Activated naive CD8-positive, alpha-beta T cell treated with anti-CD3 and anti-CD28 coated beads, Interleukin-2, amount 50 U/mL, for 24 hours (primary cell): ENCODE data around the gene PLSCR3.
A peak's percentile ranks its signal among the peaks of the same experiment; 100 is the strongest.

Experiments used
- ATAC-seq: fragments of 150-1000 bp; cut with Tn5 transposase; one replicate; pipeline ENCODE4 v1.10.0; 2021
- DNase-seq: peaks from one replicate; pipeline ENCODE4 v3.0.0; 2021
- H3K27ac Mint-ChIP-seq: one replicate; pipeline ENCODE4 v1.8.0; 2021; ENCODE audit warnings: mild to moderate bottlenecking, mixed read lengths
- H3K27me3 Mint-ChIP-seq: one replicate; pipeline ENCODE4 v1.8.0; 2021; ENCODE audit warnings: mixed read lengths
- H3K36me3 Mint-ChIP-seq: one replicate; pipeline ENCODE4 v1.8.0; 2021; ENCODE audit warnings: low read depth, mixed read lengths
- H3K4me1 Mint-ChIP-seq: one replicate; pipeline ENCODE4 v1.8.0; 2021; ENCODE audit warnings: mixed read lengths
- H3K4me3 Mint-ChIP-seq: one replicate; pipeline ENCODE4 v1.8.0; 2021; ENCODE audit warnings: mild to moderate bottlenecking, moderate library complexity, mixed read lengths
- H3K9me3 Mint-ChIP-seq: one replicate; pipeline ENCODE4 v1.8.0; 2021; ENCODE audit warnings: mixed read lengths

The PLSCR3 gene

DNA sequence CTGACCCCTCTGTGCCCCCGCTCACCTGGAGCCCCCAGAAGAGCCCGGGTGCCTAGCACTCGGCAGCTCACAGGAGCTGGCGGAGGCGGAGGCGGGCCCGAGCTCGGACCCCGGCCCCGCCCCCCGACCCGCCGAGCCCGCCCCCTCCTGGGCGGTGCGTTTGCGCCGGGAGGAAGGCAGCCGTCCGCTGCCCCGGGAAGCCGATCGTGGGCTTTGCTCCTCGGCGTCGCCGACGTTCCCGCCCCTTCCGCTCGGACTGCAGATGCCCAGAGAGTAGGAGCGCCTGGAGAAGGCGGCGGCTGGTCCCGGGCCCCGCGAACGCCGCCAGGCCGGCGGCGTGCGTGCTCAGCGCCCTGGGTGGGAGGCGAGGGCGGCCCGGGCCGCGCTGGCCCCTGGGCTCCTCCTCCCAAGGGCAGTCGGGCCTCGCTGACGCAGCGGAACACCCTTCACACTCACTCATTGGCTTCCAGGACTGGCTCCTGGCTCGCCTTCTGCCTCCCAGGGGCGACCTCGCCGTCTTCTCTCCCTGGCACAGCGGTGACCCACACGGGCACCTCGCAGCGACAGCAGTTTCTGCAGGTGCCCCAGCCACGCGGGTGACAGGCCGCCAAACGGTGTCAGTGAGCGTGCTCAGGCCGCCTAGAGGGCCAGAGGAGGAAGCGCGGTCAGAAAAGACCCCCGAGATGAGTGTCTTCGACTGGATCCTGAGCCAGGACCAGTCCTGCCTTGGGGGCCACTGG, at the start of gene PLSCR3:
PLSCR3 (minus strand) TSS at position 74 of the 740 bp plus-strand sequence. CDS start 415 bp downstream, outside the sequence.
- Mint-ChIP-seq H3K4me3 (peak within 1 kb of the TSS; percentile 94), H3K27me3 (no peaks in the 10 kb centered on the region)

GRCh38 chr17:7443499-7444485, 49.5 kb upstream of the PLSCR3 start:
- H3K9me3 Mint-ChIP-seq, result no peaks in the 10 kb centered on the region
- H3K36me3 Mint-ChIP-seq, result peaks cover 3% of the 10 kb centered on the region
- no peak for ATAC-seq
- DNase-seq, result no peak
- H3K27me3 Mint-ChIP-seq, result peaks cover 61% of the 10 kb centered on the region
- no peak overlapping the region for H3K4me3 Mint-ChIP-seq
- H3K4me1 Mint-ChIP-seq, result peaks cover 37% of the 10 kb centered on the region
- H3K27ac Mint-ChIP-seq, result no peak overlapping the region

More for the DNA sequence above, at the start of gene PLSCR3:
- Mint-ChIP-seq H3K9me3 (no peaks in the 10 kb centered on the region), H3K27ac (peak within 1 kb of the TSS; percentile 90), H3K4me1 (peaks cover 20% of the 10 kb centered on the region), H3K36me3 (peaks cover 6% of the 10 kb centered on the region)
- ATAC-seq (peak; percentile 88), DNase-seq (peak; percentile 89)

DNA sequence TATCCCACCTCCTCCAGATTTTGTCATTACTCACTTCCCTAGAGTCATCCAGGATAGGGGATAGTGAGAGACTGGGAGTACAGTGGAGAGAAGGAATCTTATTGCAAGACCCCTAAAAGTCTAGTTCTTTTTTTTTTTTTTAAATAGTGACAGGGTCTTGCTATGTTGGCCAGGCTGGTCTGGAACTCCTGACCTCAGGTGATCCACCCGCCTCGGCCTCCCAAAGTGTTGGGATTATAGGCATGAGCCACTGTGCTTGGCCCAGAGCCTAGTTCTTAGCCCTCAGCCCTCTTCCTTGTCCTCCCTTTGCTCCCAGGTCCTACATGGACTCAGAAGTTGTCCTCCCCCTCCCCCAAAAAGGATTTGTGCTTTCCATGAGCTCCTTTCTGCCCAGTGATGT, 47.8 kb upstream of the PLSCR3 start:
- Mint-ChIP-seq H3K36me3 (peaks cover 4% of the 10 kb centered on the region), H3K27ac (no peak overlapping the region), H3K9me3 (no peaks in the 10 kb centered on the region), H3K4me3 (no peak overlapping the region), H3K4me1 (peaks cover 46% of the 10 kb centered on the region), H3K27me3 (peaks cover 66% of the 10 kb centered on the region)
- DNase-seq, result no peak
- ATAC-seq, result no peak

DNA sequence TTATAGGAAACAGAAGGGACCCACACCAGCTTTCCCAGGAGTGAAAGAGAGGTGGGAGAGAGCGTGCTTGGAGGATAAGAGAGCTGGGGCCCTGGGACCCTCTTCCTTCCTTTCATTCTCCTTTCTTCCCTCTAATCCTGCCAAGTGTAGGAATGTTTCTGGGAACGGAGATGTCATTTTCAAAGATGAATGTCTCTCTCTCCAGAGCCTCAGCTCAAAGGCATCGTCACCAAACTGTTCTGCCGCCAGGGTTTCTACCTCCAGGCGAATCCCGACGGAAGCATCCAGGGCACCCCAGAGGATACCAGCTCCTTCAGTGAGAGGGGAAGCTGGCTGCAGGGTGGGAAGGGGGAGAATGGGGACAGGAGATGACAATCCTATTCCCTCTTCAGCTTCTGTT, 46.9 kb upstream of the PLSCR3 start:
- H3K27me3 Mint-ChIP-seq, result peaks cover 60% of the 10 kb centered on the region
- H3K9me3 Mint-ChIP-seq, result no peaks in the 10 kb centered on the region
- ATAC-seq (no peak), DNase-seq (no peak)
- H3K36me3 Mint-ChIP-seq, result peaks cover 4% of the 10 kb centered on the region
- no peak overlapping the region for H3K27ac Mint-ChIP-seq
- peaks cover 50% of the 10 kb centered on the region for H3K4me1 Mint-ChIP-seq
- no peak overlapping the region for H3K4me3 Mint-ChIP-seq

DNA sequence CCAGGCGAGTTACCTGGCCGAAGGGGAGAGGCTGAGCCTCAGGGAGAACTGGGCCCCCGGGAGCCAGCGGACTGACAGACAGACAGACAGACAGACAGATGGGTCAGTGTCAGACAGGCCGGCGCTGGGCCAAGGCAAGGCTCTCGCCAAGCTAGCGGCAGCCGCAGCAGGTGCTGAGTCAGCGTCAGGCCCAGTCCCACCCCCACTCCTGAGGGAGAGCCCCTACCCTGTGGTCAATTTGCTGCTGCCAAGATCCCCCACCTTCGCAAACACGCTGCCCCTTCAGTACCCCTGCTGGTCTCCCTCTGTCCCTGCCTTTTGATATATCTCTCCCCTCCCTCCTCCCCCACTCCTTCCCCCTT, 46.5 kb upstream of the PLSCR3 start:
- H3K4me3 Mint-ChIP-seq, result peak overlapping the region; percentile 80
- H3K27me3 Mint-ChIP-seq, result peaks cover 58% of the 10 kb centered on the region
- no peaks in the 10 kb centered on the region for H3K9me3 Mint-ChIP-seq
- no peak overlapping the region for H3K27ac Mint-ChIP-seq
- peaks cover 49% of the 10 kb centered on the region for H3K4me1 Mint-ChIP-seq
- H3K36me3 Mint-ChIP-seq, result peaks cover 4% of the 10 kb centered on the region
- ATAC-seq, result no peak
- peak; percentile 55 for DNase-seq

DNA sequence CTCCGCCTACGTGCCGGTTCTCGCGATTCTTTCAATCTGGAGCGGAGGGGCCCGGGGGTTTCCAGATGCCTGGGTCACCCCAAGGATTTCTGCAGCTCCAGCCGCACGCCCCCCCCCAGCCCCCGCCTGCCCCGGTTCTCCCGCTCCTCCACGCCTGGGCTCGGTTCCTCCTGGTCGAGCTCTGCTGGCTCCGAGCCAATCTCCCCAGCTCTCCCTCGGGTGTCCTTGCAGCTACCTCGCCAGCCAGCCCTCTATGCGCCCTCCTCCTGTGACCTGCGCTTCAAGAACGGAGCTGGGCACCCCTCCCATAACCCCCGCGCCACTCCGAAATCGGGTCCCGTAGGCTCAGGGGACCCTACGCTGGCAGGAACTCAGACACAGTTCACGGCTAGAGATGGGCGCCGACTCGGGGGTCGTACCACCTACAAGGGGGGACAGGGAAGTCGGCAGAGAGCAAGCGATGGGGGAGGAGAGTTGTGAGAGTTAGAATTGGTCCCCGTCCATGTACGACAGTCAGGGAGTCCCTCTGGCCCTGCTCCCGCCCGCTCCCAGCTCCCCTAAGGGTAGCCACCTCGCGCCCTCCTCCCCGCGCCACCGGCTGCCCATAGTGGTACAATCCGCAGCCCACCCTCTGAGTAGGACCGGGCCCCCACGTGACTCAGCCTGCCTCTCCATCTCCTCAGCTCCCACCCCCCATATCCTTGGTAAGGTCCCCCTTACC, 45.9 kb upstream of the PLSCR3 start:
- Mint-ChIP-seq H3K4me3 (peak overlapping the region; percentile 80), H3K36me3 (peaks cover 4% of the 10 kb centered on the region), H3K27me3 (peaks cover 53% of the 10 kb centered on the region), H3K9me3 (no peaks in the 10 kb centered on the region), H3K4me1 (peaks cover 47% of the 10 kb centered on the region), H3K27ac (no peak overlapping the region)
- DNase-seq, result peak; percentile 64
- no peak for ATAC-seq

DNA sequence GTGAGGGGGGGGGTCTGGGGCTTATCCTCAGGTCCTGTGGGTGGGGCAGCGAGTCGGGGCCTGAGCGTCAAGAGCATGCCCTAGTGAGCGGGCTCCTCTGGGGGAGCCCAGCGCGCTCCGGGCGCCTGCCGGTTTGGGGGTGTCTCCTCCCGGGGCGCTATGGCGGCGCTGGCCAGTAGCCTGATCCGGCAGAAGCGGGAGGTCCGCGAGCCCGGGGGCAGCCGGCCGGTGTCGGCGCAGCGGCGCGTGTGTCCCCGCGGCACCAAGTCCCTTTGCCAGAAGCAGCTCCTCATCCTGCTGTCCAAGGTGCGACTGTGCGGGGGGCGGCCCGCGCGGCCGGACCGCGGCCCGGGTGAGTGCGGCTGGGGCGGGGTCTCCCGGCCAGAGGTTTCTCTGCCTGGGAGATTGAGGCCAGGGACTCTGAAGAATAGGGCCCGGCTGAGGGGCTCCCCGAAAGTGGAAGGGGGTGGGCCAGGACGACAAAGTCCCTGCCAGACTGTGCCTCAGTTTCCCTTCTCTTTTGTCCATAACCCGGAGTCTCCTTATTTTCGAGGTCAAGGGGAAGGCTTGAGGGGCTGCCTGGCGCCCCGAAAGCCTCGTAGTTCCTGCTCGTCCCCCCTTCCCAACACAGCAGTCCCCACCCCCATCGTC, 45.3 kb upstream of the PLSCR3 start, which contains the start of gene FGF11:
FGF11 (plus strand) TSS at position 51 of the 651 bp plus-strand sequence; CDS start at position 160, 109 bp downstream.
- Mint-ChIP-seq H3K4me3 (peak within 1 kb of the TSS; percentile 80), H3K27ac (no peak within 1 kb of the TSS), H3K36me3 (peaks cover 4% of the 10 kb centered on the region), H3K4me1 (peaks cover 46% of the 10 kb centered on the region), H3K27me3 (peaks cover 51% of the 10 kb centered on the region), H3K9me3 (no peaks in the 10 kb centered on the region)
- DNase-seq (peak; percentile 12), ATAC-seq (no peak)

DNA sequence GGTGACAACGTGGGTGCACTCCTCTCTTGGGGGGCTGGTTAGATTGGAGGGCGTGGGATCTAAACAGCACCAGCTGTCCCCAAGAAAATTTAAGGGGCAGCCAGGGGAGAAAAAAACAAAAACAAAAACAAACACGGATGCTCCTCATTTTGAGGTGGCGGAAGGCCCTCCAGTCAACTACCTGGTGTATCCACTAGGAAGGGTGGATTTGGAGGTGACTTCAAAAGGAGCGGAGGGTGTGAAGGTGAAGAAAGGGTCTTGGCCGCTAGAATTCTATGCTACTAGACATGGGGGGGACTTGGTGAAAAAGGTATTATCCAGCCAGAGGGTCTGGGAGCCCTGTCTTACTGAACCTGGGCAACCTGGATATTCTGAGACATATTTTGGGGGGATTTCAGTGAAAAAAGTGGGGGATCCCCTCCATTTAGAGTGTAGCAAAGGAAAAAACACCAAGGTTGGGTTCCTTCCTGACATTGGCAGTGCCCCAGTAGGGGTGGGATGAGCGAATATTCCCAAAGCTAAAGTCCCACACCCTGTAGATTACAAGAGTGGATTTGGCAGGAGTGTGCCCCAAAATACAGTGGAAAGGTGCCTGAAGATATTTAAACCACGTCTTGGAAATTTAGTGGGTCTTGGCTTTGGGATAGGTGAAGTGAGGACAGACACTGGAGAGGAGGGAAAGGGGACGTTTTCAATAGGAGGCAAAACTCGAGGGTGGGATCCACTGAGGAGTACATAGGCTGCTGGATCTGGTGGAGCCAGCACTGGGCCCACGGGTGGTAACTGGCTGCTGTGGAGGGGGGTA, 44.5 kb upstream of the PLSCR3 start:
- ATAC-seq (no peak), DNase-seq (no peak)
- Mint-ChIP-seq H3K4me3 (peak overlapping the region; percentile 73), H3K36me3 (peaks cover 4% of the 10 kb centered on the region), H3K27me3 (peaks cover 45% of the 10 kb centered on the region), H3K27ac (no peak overlapping the region), H3K4me1 (peaks cover 46% of the 10 kb centered on the region), H3K9me3 (no peaks in the 10 kb centered on the region)

DNA sequence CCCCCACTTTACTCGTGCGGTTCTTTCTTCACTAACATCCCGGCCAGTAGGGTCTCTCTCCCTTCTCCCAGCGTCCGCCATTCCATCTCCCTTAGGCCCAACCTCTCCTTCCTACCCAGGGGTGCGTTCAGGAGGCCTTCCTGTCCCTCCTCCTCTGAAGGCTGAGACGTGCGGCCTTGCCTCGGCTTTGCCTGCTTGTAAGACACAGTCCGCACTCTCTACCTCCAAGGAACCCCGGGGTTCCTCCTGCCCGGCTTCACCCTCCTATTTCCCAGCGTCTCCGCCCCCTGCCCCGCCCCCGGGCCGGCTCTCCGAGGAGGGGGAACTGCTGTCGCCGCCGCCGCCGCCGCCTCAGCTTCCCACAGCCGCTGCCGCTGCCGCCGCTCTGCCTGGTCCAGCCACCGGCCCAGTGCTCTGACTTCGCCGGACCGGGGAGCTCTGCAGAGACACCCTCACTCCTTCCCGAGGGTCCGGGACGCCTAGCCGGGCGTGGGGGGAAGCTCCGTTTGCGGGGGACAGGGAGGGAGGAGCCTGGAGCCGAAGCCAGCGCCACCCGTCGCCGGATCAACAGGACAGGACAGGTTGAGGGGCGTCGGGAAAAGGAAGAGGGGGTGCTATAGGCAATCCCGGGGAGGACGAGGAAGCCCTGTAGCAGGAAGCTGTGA, 43.8 kb upstream of the PLSCR3 start:
- no peak for ATAC-seq

GRCh38 chr17:7437369-7437863, 43.1 kb upstream of the PLSCR3 start:
- Mint-ChIP-seq H3K27me3 (peaks cover 34% of the 10 kb centered on the region), H3K4me3 (peak overlapping the region; percentile 91), H3K4me1 (peaks cover 46% of the 10 kb centered on the region), H3K36me3 (peaks cover 4% of the 10 kb centered on the region), H3K9me3 (no peaks in the 10 kb centered on the region), H3K27ac (no peak overlapping the region)
- no peak for DNase-seq
- ATAC-seq, result no peak

More for the DNA sequence above, 43.8 kb upstream of the PLSCR3 start:
- H3K9me3 Mint-ChIP-seq, result no peaks in the 10 kb centered on the region
- H3K36me3 Mint-ChIP-seq, result peaks cover 4% of the 10 kb centered on the region
- peak overlapping the region; percentile 73 for H3K4me3 Mint-ChIP-seq
- peaks cover 46% of the 10 kb centered on the region for H3K4me1 Mint-ChIP-seq
- H3K27me3 Mint-ChIP-seq, result peaks cover 39% of the 10 kb centered on the region
- DNase-seq, result peak; percentile 79
- no peak overlapping the region for H3K27ac Mint-ChIP-seq

DNA sequence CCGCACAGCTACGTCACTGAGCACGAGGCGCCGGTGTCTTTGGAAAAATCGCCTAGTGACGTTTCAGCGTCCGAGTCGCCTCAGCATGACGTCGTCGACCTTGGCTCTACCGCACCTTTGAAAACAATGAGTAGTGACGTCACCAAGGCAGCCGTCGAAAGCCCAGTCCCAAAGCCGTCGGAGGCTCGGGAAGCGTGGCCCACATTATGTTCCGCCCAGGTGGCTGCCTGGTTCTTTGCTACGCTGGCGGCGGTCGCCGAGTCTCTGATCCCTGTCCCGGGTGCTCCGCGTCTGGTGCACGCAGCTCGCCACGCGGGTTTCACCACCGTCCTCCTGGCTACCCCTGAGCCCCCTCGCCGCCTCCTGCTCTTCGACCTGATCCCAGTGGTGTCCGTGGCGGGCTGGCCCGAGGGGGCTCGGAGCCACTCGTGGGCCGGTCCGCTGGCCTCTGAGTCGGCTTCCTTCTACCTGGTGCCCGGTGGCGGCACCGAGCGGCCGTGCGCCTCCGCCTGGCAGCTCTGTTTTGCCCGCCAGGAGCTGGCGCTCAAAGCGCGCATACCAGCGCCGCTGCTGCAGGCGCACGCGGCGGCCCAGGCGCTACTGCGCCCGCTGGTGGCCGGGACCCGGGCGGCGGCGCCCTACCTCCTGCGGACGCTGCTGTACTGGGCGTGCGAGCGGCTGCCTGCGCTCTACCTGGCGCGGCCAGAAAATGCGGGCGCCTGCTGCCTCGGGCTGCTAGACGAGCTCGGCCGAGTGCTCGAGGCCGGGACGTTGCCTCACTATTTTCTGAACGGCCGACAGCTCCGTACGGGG, 42.4 kb upstream of the PLSCR3 start:
- Mint-ChIP-seq H3K9me3 (no peaks in the 10 kb centered on the region), H3K4me1 (peaks cover 46% of the 10 kb centered on the region), H3K4me3 (peak overlapping the region; percentile 91), H3K27ac (peak overlapping the region; percentile 95), H3K27me3 (peaks cover 30% of the 10 kb centered on the region), H3K36me3 (peaks cover 4% of the 10 kb centered on the region)
- DNase-seq (peak; percentile 84), ATAC-seq (peak; percentile 77)
